ENCODE measurements around the gene ENAH. TPM values are rescaled to one million over a fixed set of nuclear protein-coding genes. Genes with fewer than 3 reads are reported as not detected.

Gene ENAH
- total RNA-seq, 1 donor from 2014 or later = 265 TPM

DNA sequence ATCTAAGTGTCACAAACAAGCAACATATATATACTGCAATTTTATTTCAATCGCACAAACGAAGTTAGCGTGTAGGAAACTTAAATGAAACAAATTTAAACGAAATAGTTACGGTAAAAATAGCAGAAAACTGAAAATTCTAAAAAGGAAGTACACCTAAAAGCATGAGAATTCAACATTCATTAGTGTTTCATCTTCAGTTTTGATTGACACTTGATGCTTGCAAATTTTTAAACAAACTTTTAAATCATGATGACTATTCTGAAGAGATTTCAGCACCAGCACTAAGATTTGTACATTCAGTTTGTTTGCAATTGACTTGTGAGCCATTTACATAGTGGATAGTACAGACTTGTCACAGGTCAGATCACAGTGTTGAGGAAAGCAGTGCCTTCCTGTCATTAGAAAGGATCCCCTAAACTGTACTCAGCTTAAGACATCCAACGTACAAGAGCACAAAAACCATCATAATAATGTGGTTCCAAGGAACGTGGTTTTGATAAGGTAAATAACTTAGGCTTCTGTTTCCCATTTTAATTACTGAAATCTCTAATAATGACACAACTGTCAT is 158.0 kb downstream of the ENAH start:
- H3K9me3 Mint-ChIP-seq (ENCODE audit: unreplicated experiment) = peaks cover 6% of the 10 kb centered on the region
- TF ChIP-seq, protein P1, sequence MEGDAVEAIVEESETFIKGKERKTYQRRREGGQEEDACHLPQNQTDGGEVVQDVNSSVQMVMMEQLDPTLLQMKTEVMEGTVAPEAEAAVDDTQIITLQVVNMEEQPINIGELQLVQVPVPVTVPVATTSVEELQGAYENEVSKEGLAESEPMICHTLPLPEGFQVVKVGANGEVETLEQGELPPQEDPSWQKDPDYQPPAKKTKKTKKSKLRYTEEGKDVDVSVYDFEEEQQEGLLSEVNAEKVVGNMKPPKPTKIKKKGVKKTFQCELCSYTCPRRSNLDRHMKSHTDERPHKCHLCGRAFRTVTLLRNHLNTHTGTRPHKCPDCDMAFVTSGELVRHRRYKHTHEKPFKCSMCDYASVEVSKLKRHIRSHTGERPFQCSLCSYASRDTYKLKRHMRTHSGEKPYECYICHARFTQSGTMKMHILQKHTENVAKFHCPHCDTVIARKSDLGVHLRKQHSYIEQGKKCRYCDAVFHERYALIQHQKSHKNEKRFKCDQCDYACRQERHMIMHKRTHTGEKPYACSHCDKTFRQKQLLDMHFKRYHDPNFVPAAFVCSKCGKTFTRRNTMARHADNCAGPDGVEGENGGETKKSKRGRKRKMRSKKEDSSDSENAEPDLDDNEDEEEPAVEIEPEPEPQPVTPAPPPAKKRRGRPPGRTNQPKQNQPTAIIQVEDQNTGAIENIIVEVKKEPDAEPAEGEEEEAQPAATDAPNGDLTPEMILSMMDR (IDR thresholded peaks at IDR 0.05; ENCODE audit: partially characterized antibody, unreplicated experiment) = no peak
- no peak for DNase-seq

DNA sequence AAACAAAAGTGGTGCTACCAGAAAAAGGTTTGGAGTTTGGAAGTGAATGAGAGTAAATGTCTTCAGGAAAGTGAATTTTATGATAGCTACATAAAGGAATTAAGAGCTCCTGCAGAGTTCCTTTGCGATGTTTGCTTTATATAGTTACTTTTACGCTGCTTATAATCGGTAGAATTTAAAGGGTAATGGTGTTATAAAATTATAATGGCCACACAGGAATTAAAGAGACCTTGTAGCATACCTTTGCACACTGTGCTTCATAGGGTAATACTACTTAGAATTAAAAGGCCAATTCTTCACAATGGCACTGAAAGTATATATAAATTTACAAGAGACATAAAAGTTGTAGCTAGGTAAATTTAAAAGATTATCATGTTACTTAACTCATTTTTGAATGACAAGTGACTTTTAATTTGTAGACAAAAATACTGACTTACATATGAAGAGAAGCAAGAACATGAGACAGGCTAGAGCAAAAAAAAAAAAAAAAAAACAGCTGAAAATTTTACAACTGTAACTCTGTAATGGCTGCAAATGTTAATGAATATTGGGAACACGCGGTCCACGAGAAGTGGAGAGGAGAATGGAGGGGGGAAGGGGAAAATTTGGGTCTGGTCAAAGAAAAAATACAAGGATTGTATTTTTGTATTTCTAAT is 159.2 kb downstream of the ENAH start:
- TF ChIP-seq, protein P1 (IDR thresholded peaks at IDR 0.05; ENCODE audit: partially characterized antibody, unreplicated experiment) = no peak
- H3K36me3 Mint-ChIP-seq (ENCODE audit: unreplicated experiment) = no peaks in the 10 kb centered on the region
- H3K4me3 Mint-ChIP-seq (ENCODE audit: unreplicated experiment) = no peak overlapping the region
- H3K27ac Mint-ChIP-seq (ENCODE audit: unreplicated experiment) = no peak overlapping the region
- peaks cover 3% of the 10 kb centered on the region for H3K9me3 Mint-ChIP-seq (ENCODE audit: unreplicated experiment)
- H3K4me1 Mint-ChIP-seq (ENCODE audit: low read depth, unreplicated experiment) = peaks cover 10% of the 10 kb centered on the region
- H3K27me3 Mint-ChIP-seq (ENCODE audit: unreplicated experiment) = peaks cover 5% of the 10 kb centered on the region
- DNase-seq = no peak

More for the DNA sequence above, 158.0 kb downstream of the ENAH start:
- H3K36me3 Mint-ChIP-seq (ENCODE audit: unreplicated experiment) = no peaks in the 10 kb centered on the region
- H3K4me3 Mint-ChIP-seq (ENCODE audit: unreplicated experiment) = no peak overlapping the region
- H3K4me1 Mint-ChIP-seq (ENCODE audit: low read depth, unreplicated experiment) = peaks cover 7% of the 10 kb centered on the region
- peaks cover 6% of the 10 kb centered on the region for H3K27me3 Mint-ChIP-seq (ENCODE audit: unreplicated experiment)
- H3K27ac Mint-ChIP-seq (ENCODE audit: unreplicated experiment) = no peak overlapping the region

DNA sequence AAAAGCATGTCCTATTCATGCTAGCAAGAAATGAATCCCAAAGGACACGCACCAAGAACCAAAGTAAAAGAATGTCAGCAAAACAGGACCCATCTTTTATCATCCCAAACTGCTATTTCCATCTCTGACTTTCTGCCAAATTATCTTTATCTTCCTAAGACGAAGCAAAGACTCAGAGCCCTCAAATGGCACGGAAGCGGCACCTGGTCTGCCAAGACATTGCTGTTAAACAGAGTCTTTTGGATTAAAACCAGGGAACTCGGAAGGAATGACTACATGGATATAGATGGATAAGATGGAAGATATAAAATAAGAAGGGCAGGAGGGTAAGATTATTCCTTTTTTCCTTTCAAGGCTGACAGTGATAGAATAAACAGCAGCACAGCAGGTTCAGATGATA is 164.2 kb downstream of the ENAH start:
- Mint-ChIP-seq H3K27ac (ENCODE audit: unreplicated experiment) (no peak overlapping the region), H3K36me3 (ENCODE audit: unreplicated experiment) (no peaks in the 10 kb centered on the region), H3K9me3 (ENCODE audit: unreplicated experiment) (peaks cover 4% of the 10 kb centered on the region), H3K4me1 (ENCODE audit: low read depth, unreplicated experiment) (peaks cover 15% of the 10 kb centered on the region), H3K4me3 (ENCODE audit: unreplicated experiment) (no peak overlapping the region), H3K27me3 (ENCODE audit: unreplicated experiment) (peaks cover 4% of the 10 kb centered on the region)
- no peak for DNase-seq
- TF ChIP-seq, protein P1 (IDR thresholded peaks at IDR 0.05; ENCODE audit: partially characterized antibody, unreplicated experiment) = no peak

DNA sequence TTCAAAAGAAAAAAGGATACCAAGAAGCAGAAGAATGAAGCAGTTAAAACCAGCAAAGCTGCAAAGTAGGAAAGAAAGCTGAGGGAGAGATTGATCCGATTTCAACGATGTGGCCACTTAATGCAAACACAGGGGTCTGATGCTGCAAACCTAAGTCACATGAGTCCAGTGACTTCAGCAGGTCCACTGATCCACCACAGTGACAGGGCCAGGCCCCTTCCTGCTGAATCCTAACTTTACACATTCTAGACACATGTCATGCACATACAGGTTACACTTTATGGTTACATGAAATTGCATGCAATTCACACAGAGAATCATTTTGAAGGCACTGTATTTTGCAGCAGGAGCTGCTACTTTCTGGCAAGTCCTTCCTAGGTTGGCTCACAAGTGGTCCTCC is 166.1 kb downstream of the ENAH start:
- Mint-ChIP-seq H3K27me3 (ENCODE audit: unreplicated experiment) (peaks cover 4% of the 10 kb centered on the region), H3K4me1 (ENCODE audit: low read depth, unreplicated experiment) (peaks cover 20% of the 10 kb centered on the region), H3K36me3 (ENCODE audit: unreplicated experiment) (no peaks in the 10 kb centered on the region), H3K4me3 (ENCODE audit: unreplicated experiment) (no peak overlapping the region), H3K27ac (ENCODE audit: unreplicated experiment) (no peak overlapping the region), H3K9me3 (ENCODE audit: unreplicated experiment) (peaks cover 4% of the 10 kb centered on the region)
- DNase-seq = no peak
- TF ChIP-seq, protein P1 (IDR thresholded peaks at IDR 0.05; ENCODE audit: partially characterized antibody, unreplicated experiment) = no peak

DNA sequence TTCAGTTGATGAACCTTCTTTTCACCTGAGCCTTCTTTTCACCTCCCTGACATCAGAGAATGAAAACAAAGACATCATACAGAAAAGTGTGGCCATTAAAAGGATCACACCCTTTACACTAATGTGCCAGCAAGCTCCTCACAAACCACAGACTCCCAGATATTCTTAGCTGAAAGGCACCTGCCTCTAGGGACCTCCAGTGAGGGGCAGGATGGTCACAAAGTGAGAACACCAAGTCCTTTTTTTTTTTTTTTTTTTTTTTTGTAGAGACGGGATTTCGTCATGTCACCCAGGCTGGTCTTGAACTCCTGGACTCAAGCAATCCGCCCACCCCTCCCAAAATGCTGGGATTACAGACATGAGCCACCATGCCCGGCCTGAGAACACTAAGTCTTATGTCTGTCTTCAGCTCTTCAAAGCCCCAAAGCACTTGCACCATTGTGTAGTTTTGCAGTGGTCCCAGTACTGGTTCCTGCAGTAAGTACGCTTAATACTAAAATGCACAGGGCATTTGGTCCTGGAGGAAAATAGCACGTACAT is 166.9 kb downstream of the ENAH start:
- peaks cover 25% of the 10 kb centered on the region for H3K4me1 Mint-ChIP-seq (ENCODE audit: low read depth, unreplicated experiment)
- TF ChIP-seq, protein P1 (IDR thresholded peaks at IDR 0.05; ENCODE audit: partially characterized antibody, unreplicated experiment) = no peak
- H3K4me3 Mint-ChIP-seq (ENCODE audit: unreplicated experiment) = no peak overlapping the region
- H3K27ac Mint-ChIP-seq (ENCODE audit: unreplicated experiment) = no peak overlapping the region
- no peaks in the 10 kb centered on the region for H3K36me3 Mint-ChIP-seq (ENCODE audit: unreplicated experiment)
- peaks cover 4% of the 10 kb centered on the region for H3K9me3 Mint-ChIP-seq (ENCODE audit: unreplicated experiment)
- peaks cover 4% of the 10 kb centered on the region for H3K27me3 Mint-ChIP-seq (ENCODE audit: unreplicated experiment)
- DNase-seq = no peak

Measured in glutamatergic neuron (in vitro differentiated cells).